ENCODE measurements around the gene LRRC14B. TPM values are rescaled to one million over a fixed set of nuclear protein-coding genes. Genes with fewer than 3 reads are reported as not detected.
"Not testable (repeated sequence)": the region's sequence is repeated elsewhere in the genome, so short reads cannot be mapped to it uniquely, and the experiment has no call there.

The LRRC14B gene
- total and polyA plus RNA-seq, 10 donors = 0.10 TPM; not detected in 9

DNA sequence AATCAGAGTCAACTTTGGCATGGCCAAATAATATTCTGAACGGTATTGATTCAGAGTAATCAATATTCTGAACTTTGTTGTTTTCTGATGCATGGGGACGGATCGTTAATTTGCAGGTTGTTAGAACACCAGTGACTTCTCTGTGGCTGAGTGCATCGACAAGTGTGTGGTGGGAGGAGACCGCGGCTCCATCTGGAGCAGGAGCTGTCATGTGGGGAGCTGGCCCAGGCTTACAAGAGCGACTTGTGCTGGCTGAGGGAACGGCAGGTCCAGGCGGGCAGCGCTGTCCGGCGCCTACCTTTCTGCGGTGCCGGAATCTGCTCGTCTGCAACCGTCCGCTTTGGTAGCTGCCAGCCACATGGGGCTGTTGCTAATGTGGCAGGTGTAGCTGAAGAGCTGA, 36.1 kb downstream of the LRRC14B start:
- Histone ChIP-seq H3K36me3 (peaks cover 9 to 89% (median 82%) of the 10 kb centered on the region in 6 donors), H3K4me1 (peaks cover 0 to 18% (median 15%) of the 10 kb centered on the region in 6 donors)
- peak in 1 of 3 donors; percentile 26 for TF ChIP-seq POLR2AphosphoS5 (IDR thresholded peaks at IDR 0.05)
- DNase-seq; H3K27me3 ChIP-seq (replicated peaks in 1 of 7); intact Hi-C loops (cut with DNase I; ENCODE audit: low total_unique reads); H3K4me3 ChIP-seq; H3K9me3 ChIP-seq; H3K27ac ChIP-seq: not testable (repeated sequence)
- 87 to 98% (median 96%) methylated on average over 6 to 15 of the region's 17 CpGs for WGBS, 5 donors

- intact Hi-C loops (cut with DNase I; ENCODE audit: low total_unique reads) = no loop called here
- WGBS, 5 donors = 68 to 96% (median 90%) methylated on average over 3 of the region's 3 CpGs
- no peak for TF ChIP-seq POLR2A (IDR thresholded peaks at IDR 0.05)
- TF ChIP-seq POLR2AphosphoS5 (IDR thresholded peaks at IDR 0.05) = no peak
Observed at GRCh38 chr5:228886-229285, 37.6 kb downstream of the LRRC14B start.

GRCh38 chr5:230711-231110, 39.4 kb downstream of the LRRC14B start:
- Histone ChIP-seq H3K4me1 (no peaks in the 10 kb centered on the region), H3K9me3 (no peaks in the 10 kb centered on the region), H3K27ac (no peak overlapping the region), H3K27me3 (replicated peaks in 1 of 7) (no peaks in the 10 kb centered on the region), H3K36me3 (peaks cover 12 to 100% (median 94%) of the 10 kb centered on the region in 6 donors), H3K4me3 (no peak overlapping the region)
- 91 to 97% (median 94%) methylated on average over 14 of the region's 14 CpGs for WGBS, 5 donors
- intact Hi-C loops (cut with DNase I; ENCODE audit: low total_unique reads) = no loop called here
- TF ChIP-seq POLR2A (IDR thresholded peaks at IDR 0.05) (no peak), CTCF (IDR thresholded peaks at IDR 0.05 in 8 of 11, conservative IDR thresholded peaks at IDR 0.05 in 3 of 11) (no peak), POLR2AphosphoS5 (IDR thresholded peaks at IDR 0.05) (peak in 1 of 3 donors; percentile 7)
- no peak for DNase-seq

More at GRCh38 chr5:228886-229285, 37.6 kb downstream of the LRRC14B start:
- DNase-seq = no peak
- Histone ChIP-seq H3K4me1 (peaks cover 0 to 2% (median under 1%) of the 10 kb centered on the region in 6 donors), H3K9me3 (no peaks in the 10 kb centered on the region), H3K27me3 (replicated peaks in 1 of 7) (no peaks in the 10 kb centered on the region), H3K27ac (no peak overlapping the region), H3K36me3 (peaks cover 9 to 100% (median 95%) of the 10 kb centered on the region in 6 donors), H3K4me3 (no peak overlapping the region)

GRCh38 chr5:231661-232060, 40.4 kb downstream of the LRRC14B start:
- peaks cover 7 to 100% (median 93%) of the 10 kb centered on the region in 6 donors for H3K36me3 ChIP-seq
- TF ChIP-seq POLR2A (IDR thresholded peaks at IDR 0.05) = no peak
- no peak for TF ChIP-seq POLR2AphosphoS5 (IDR thresholded peaks at IDR 0.05)
- TF ChIP-seq CTCF (IDR thresholded peaks at IDR 0.05 in 8 of 11, conservative IDR thresholded peaks at IDR 0.05 in 3 of 11) = no peak

DNA sequence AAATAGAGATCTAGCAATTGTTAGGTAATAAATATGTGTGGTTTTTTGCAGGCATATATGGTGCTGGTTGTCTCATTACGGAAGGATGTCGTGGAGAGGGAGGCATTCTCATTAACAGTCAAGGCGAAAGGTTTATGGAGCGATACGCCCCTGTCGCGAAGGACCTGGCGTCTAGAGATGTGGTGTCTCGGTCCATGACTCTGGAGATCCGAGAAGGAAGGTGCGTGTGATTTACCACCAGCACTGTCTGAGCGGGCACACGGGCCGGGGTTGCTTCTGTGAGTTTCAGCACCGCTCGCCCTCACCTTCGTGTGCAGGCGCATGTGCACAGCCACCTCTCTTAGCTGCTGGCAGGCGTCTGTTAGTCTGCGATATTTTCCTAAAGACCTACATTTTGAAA, 42.1 kb downstream of the LRRC14B start:
- H3K9me3 ChIP-seq; H3K27me3 ChIP-seq (replicated peaks in 1 of 7); intact Hi-C loops (cut with DNase I; ENCODE audit: low total_unique reads); H3K4me3 ChIP-seq; H3K27ac ChIP-seq; H3K4me1 ChIP-seq; DNase-seq: not testable (repeated sequence)
- peaks cover 7 to 100% (median 87%) of the 10 kb centered on the region in 6 donors for H3K36me3 ChIP-seq
- WGBS, 5 donors = 94 to 97% (median 97%) methylated on average over 20 of the region's 20 CpGs

More at GRCh38 chr5:231661-232060, 40.4 kb downstream of the LRRC14B start:
- H3K27me3 ChIP-seq (replicated peaks in 1 of 7) = no peaks in the 10 kb centered on the region
- H3K4me3 ChIP-seq = no peak overlapping the region
- H3K27ac ChIP-seq = no peak overlapping the region
- no peak for DNase-seq
- no peaks in the 10 kb centered on the region for H3K4me1 ChIP-seq
- intact Hi-C loops (cut with DNase I; ENCODE audit: low total_unique reads) = no loop called here
- H3K9me3 ChIP-seq = no peaks in the 10 kb centered on the region
- WGBS, 5 donors = 84 to 94% (median 87%) methylated on average over 13 of the region's 13 CpGs

DNA sequence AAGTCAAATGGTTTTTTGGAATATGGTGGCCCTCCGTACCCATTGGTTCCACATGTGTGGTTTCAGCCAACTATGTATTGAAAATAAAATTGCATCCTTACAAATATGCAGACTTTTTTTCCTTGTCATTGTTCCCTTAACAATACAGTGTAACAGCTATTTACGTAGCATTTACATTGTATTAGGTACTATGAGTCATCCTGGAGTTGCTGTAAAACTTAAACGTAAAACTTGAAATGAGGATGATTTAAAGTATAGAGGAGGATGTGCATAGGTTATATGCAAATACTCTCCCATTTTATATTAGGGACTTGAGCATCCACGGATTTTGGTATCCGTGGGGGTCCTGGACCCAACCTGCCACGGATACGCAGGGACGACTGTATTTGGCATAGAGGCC, 43.2 kb downstream of the LRRC14B start:
- Histone ChIP-seq H3K27me3 (replicated peaks in 1 of 7) (no peaks in the 10 kb centered on the region), H3K27ac (no peak overlapping the region), H3K9me3 (no peaks in the 10 kb centered on the region), H3K4me3 (no peak overlapping the region), H3K4me1 (no peaks in the 10 kb centered on the region), H3K36me3 (peaks cover 7 to 100% (median 86%) of the 10 kb centered on the region in 6 donors)
- intact Hi-C loops (cut with DNase I; ENCODE audit: low total_unique reads) = no loop called here
- 88 to 95% (median 93%) methylated on average over 8 of the region's 8 CpGs for WGBS, 5 donors
- no peak for TF ChIP-seq POLR2AphosphoS5 (IDR thresholded peaks at IDR 0.05)
- TF ChIP-seq CTCF (IDR thresholded peaks at IDR 0.05 in 8 of 11, conservative IDR thresholded peaks at IDR 0.05 in 3 of 11) = no peak
- no peak for TF ChIP-seq POLR2A (IDR thresholded peaks at IDR 0.05)
- DNase-seq = no peak

GRCh38 chr5:235527-235926, 44.2 kb downstream of the LRRC14B start:
- 93 to 99% (median 96%) methylated on average over 6 to 9 of the region's 9 CpGs for WGBS, 5 donors

DNA sequence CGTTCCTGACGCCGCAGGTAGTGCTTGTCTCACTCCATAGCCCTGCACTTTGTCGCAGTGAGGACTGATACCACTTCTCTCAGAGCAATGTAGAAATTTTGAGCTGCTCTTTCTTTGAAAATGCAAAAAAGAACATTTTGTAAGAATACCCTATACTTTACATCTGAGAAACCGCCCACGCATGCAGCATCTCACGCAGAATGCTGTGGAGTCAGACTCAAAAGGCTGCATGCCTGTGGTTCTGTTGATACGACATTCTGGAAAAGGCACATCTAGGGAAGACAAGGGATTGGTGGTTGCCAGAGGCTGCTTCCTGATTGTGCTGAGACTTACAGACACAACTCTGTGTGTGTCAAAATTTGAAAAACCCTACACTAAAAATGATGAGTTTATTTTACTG, 46.6 kb downstream of the LRRC14B start:
- H3K4me3 ChIP-seq; H3K27ac ChIP-seq; intact Hi-C loops (cut with DNase I; ENCODE audit: low total_unique reads); H3K27me3 ChIP-seq (replicated peaks in 1 of 7); H3K4me1 ChIP-seq; H3K9me3 ChIP-seq; DNase-seq: not testable (repeated sequence)
- WGBS, 5 donors = 89 to 96% (median 95%) methylated on average over 7 to 8 of the region's 8 CpGs
- peaks cover 5 to 100% (median 89%) of the 10 kb centered on the region in 6 donors for H3K36me3 ChIP-seq

More at GRCh38 chr5:235527-235926, 44.2 kb downstream of the LRRC14B start:
- H3K9me3 ChIP-seq; DNase-seq; H3K27me3 ChIP-seq (replicated peaks in 1 of 7); H3K4me1 ChIP-seq; H3K27ac ChIP-seq; intact Hi-C loops (cut with DNase I; ENCODE audit: low total_unique reads); H3K4me3 ChIP-seq: not testable (repeated sequence)
- peaks cover 7 to 100% (median 88%) of the 10 kb centered on the region in 6 donors for H3K36me3 ChIP-seq

All from spleen (tissue), 11 donors.